Measurements from ENCODE around the gene REXO4. TPM values are rescaled to one million over a fixed set of nuclear protein-coding genes. Genes with fewer than 3 reads are reported as not detected.
A peak's percentile ranks its signal among the peaks of the same experiment; 100 is the strongest.

The REXO4 gene
- total and polyA plus RNA-seq, 2 of the 13 experiments (the other 11 are each of a cell fraction or from before 2014, with no cell fraction given), result 18.5 to 30.4 TPM

- H3K9ac ChIP-seq (ENCODE audit: insufficient read depth, low read depth, low read length), result peak within 1 kb of the TSS; percentile 45
- 4% methylated on average over 5 of the region's 23 CpGs for WGBS (ENCODE audit: low lambda C conversion rate)
- peak within 1 kb of the TSS; percentile 36 to 61 (median 46) for H3K4me3 ChIP-seq (replicated peaks in 1 of 3; ENCODE audit: insufficient read depth in 1 of 3, low read depth in 2 of 3, low read length in 3 of 3)
- H2AFZ ChIP-seq (ENCODE audit: low read length), result peak within 1 kb of the TSS; percentile 15
- in situ Hi-C loops (cut with HindIII; ENCODE audit: extremely low pct_ligation_motif_present, low pct_unique_long_range_greater_than_20kb), result no loop called here
- POLR2A ChIA-PET, result interaction anchor here (1.0 to 2.4 kb wide), 7 partner anchors 15 to 74 kb away, joined by 3 to 12 read pairs (median 4); partner anchors contain the start of genes CACFD1, MED22, RPL7A and SLC2A6
- H3K9me3 ChIP-seq (ENCODE audit: low read length), result no peaks in the 10 kb centered on the region
- DNase-seq (ENCODE audit: low spot score) (peak; percentile 74), FAIRE-seq (peak; percentile 90), ATAC-seq (peak; percentile 69)
- H3K36me3 ChIP-seq (replicated peaks in 1 of 2; ENCODE audit: control insufficient read depth in 1 of 2, insufficient read depth in 2 of 2, low read length in 2 of 2), result no peaks in the 10 kb centered on the region
- H3K27me3 ChIP-seq (ENCODE audit: control insufficient read depth in 1 of 2, insufficient read depth in 2 of 2, low read length in 2 of 2), result no peaks in the 10 kb centered on the region; a peak in 1 of 5 replicates
- peak within 1 kb of the TSS; percentile 93 for H3K4me2 ChIP-seq (ENCODE audit: low read depth, low read length)
- H3K27ac ChIP-seq (ENCODE audit: extremely low read length, insufficient read depth, low read length), result peak within 1 kb of the TSS; percentile 54
- H3K79me2 ChIP-seq (ENCODE audit: insufficient read depth, low read length), result peaks cover 8% of the 10 kb centered on the region
- H3K4me1 ChIP-seq (ENCODE audit: insufficient read depth, low read length), result peaks cover 69% of the 10 kb centered on the region
- CTCF ChIA-PET (ENCODE audit: low intra/inter-chr PET ratio, low total read pairs), result interaction anchor here (0.8 to 1.5 kb wide), 2 partner anchors 15 to 62 kb away, joined by 4 to 6 read pairs; no protein-coding TSS in a partner anchor
- H4K20me1 ChIP-seq (ENCODE audit: insufficient read depth, low read length), result no peaks in the 10 kb centered on the region
- BruUV-seq (replicated peaks), result no TSS peak
- intact Hi-C loops (cut with micrococcal nuclease; ENCODE audit: unreplicated experiment), result no loop called here
- no peak for TF ChIP-seq ZNF441 (CRISPR knock-in tag; IDR thresholded peaks at IDR 0.05; ENCODE audit: borderline replicate concordance)
- TF ChIP-seq NRL (CRISPR knock-in tag; IDR thresholded peaks at IDR 0.05; ENCODE audit: borderline replicate concordance), result no peak
- peak; percentile 67; the same call in 1 of the 2 replicates for TF ChIP-seq ZFP90 (CRISPR knock-in tag; IDR thresholded peaks at IDR 0.05; ENCODE audit: borderline replicate concordance)
- peak; percentile 22; the same call in 1 of the 2 replicates for TF ChIP-seq THAP11 (CRISPR knock-in tag; IDR thresholded peaks at IDR 0.05)
- no peak for TF ChIP-seq KDM6A (CRISPR knock-in tag; IDR thresholded peaks at IDR 0.05; ENCODE audit: low read depth)
- TF ChIP-seq HNRNPLL (IDR thresholded peaks at IDR 0.05; ENCODE audit: low read depth, low read length, poor library complexity, severe bottlenecking), result no peak
- TF ChIP-seq ZGPAT (CRISPR knock-in tag; IDR thresholded peaks at IDR 0.05), result no peak
- 0 out of 2 replicates have a peak, but pooled peaks have one; percentile 31 for TF ChIP-seq NFAT5 (CRISPR knock-in tag; IDR thresholded peaks at IDR 0.05)
- TF ChIP-seq ZSCAN31 (CRISPR knock-in tag; IDR thresholded peaks at IDR 0.05; ENCODE audit: low read depth), result 0 out of 2 replicates have a peak, but pooled peaks have one; percentile 37
- TF ChIP-seq RFX1 (IDR thresholded peaks at IDR 0.05), result no peak
- 0 out of 2 replicates have a peak, but pooled peaks have one; percentile 15 for TF ChIP-seq ZNF274 (CRISPR knock-in tag; IDR thresholded peaks at IDR 0.05)
- TF ChIP-seq ZNF563 (CRISPR knock-in tag; IDR thresholded peaks at IDR 0.05), result no peak
- no peak for TF ChIP-seq PREB (CRISPR knock-in tag; IDR thresholded peaks at IDR 0.05)
- TF ChIP-seq ZNF547 (CRISPR knock-in tag; IDR thresholded peaks at IDR 0.05), result no peak
- TF ChIP-seq SIX4 (CRISPR knock-in tag; IDR thresholded peaks at IDR 0.05), result no peak
- peak; percentile 38 for TF ChIP-seq TEAD3 (CRISPR knock-in tag; optimal IDR thresholded peaks at IDR 0.05; ENCODE audit: borderline replicate concordance)
Measured at GRCh38 chr9:133421615-133422542, 4.1 kb upstream of the REXO4 start, which contains the start of gene ADAMTS13. Gene ADAMTS13 (plus strand): TSS chr9:133422367. CDS start chr9:133422444, 77 bp downstream.
